H9 (cell line): ENCODE data around the gene KLHDC10. TPM values are rescaled to one million over a fixed set of nuclear protein-coding genes. Genes with fewer than 3 reads are reported as not detected.
A peak's percentile ranks its signal among the peaks of the same experiment; 100 is the strongest.

ENCODE experiments used
- DNase-seq: peaks from one replicate; pipeline ENCODE4 v3.0.0-alpha.2; 2017
- H2AFZ ChIP-seq: one replicate; pipeline ENCODE4 v1.6.1; 2013; ENCODE audit warnings: mild to moderate bottlenecking, low read length, control low read depth, moderate library complexity
- H2AK5ac ChIP-seq: 2 replicates; pipeline ENCODE4 v1.6.1; 2013; ENCODE audit warnings: low read length, control low read depth, mixed read lengths; ENCODE audit not compliant: insufficient read length
- H2BK120ac ChIP-seq: one replicate; pipeline ENCODE4 v1.6.1; 2013; ENCODE audit warnings: low read depth, mild to moderate bottlenecking, low read length, control low read depth, inconsistent platforms; ENCODE audit not compliant: poor library complexity, severe bottlenecking
- H2BK12ac ChIP-seq: 2 replicates; pipeline ENCODE4 v1.6.1; 2013; ENCODE audit warnings: low read length, control low read depth, mixed read lengths, low read depth; ENCODE audit not compliant: insufficient read length
- H2BK15ac ChIP-seq: 2 replicates; pipeline ENCODE4 v1.6.1; 2013; ENCODE audit warnings: low read depth, low read length, control low read depth
- H2BK20ac ChIP-seq: one replicate; pipeline ENCODE4 v1.6.1; 2013; ENCODE audit warnings: low read depth, mild to moderate bottlenecking, low read length, control low read depth, inconsistent platforms; ENCODE audit not compliant: poor library complexity, severe bottlenecking
- H2BK5ac ChIP-seq: 2 replicates; pipeline ENCODE4 v1.6.1; 2013; ENCODE audit warnings: low read length, control low read depth, mixed read lengths; ENCODE audit not compliant: insufficient read length
- H3K14ac ChIP-seq: 2 replicates; pipeline ENCODE4 v1.6.1; 2013; ENCODE audit warnings: low read length, control low read depth; ENCODE audit not compliant: insufficient read depth
- H3K18ac ChIP-seq: 2 replicates; pipeline ENCODE4 v1.6.1; 2013; ENCODE audit warnings: low read depth, mild to moderate bottlenecking, mixed read lengths, low read length, control low read depth; ENCODE audit not compliant: insufficient read length
- H3K23ac ChIP-seq: 2 replicates; pipeline ENCODE4 v1.6.1; 2013; ENCODE audit warnings: low read length, control low read depth, mixed read lengths, low read depth; ENCODE audit not compliant: insufficient read length
- H3K23me2 ChIP-seq: 2 replicates; pipeline ENCODE4 v1.6.1; 2013; ENCODE audit warnings: low read depth, mild to moderate bottlenecking, mixed read lengths, low read length, control low read depth; ENCODE audit not compliant: insufficient read length, poor library complexity, severe bottlenecking
- H3K27ac ChIP-seq: 2 replicates; pipeline ENCODE4 v1.5.1; 2013; ENCODE audit warnings: low read length, control low read depth, mixed read lengths, low read depth; ENCODE audit not compliant: insufficient read length
- H3K27me3 ChIP-seq: 2 replicates; pipeline ENCODE4 v1.6.1; 2013; ENCODE audit warnings: low read length, control low read depth, inconsistent platforms; ENCODE audit not compliant: insufficient read depth
- H3K4ac ChIP-seq: 2 replicates; pipeline ENCODE4 v1.6.1; 2013; ENCODE audit warnings: low read depth, mild to moderate bottlenecking, control low read depth, inconsistent platforms, low read length, moderate library complexity
- H3K4me1 ChIP-seq: 2 replicates; pipeline ENCODE4 v1.6.1; 2013; ENCODE audit warnings: low read length, control low read depth, inconsistent platforms; ENCODE audit not compliant: insufficient read depth
- H3K4me2 ChIP-seq: 2 replicates; pipeline ENCODE4 v1.6.1; 2013; ENCODE audit warnings: low read length, control low read depth, mixed read lengths; ENCODE audit not compliant: insufficient read length, insufficient read depth
- H3K56ac ChIP-seq: 2 replicates; pipeline ENCODE4 v1.6.1; 2013; ENCODE audit warnings: low read depth, mild to moderate bottlenecking, mixed read lengths, low read length, control low read depth; ENCODE audit not compliant: insufficient read length
- H3K79me1 ChIP-seq: 2 replicates; pipeline ENCODE4 v1.6.1; 2013; ENCODE audit warnings: low read depth, mild to moderate bottlenecking, moderate library complexity, low read length, control low read depth, inconsistent platforms; ENCODE audit not compliant: insufficient read depth, poor library complexity, severe bottlenecking
- H3K79me2 ChIP-seq: 2 replicates; pipeline ENCODE4 v1.6.1; 2013; ENCODE audit warnings: low read length, control low read depth, inconsistent platforms; ENCODE audit not compliant: insufficient read depth
- H3K9ac ChIP-seq: 2 replicates; pipeline ENCODE4 v1.6.1; 2013; ENCODE audit warnings: low read length, control low read depth, mixed read lengths; ENCODE audit not compliant: insufficient read length; ENCODE audit errors: extremely low read depth
- H3K9me3 ChIP-seq: one replicate; pipeline ENCODE4 v1.6.1; 2013; ENCODE audit warnings: low read depth, low read length, inconsistent platforms; ENCODE audit not compliant: control insufficient read depth
- H3T11ph ChIP-seq: one replicate; pipeline ENCODE4 v1.6.1; 2013; ENCODE audit warnings: mild to moderate bottlenecking, low read length, control low read depth, inconsistent platforms
- H4K20me1 ChIP-seq: one replicate; pipeline ENCODE4 v1.6.1; 2013; ENCODE audit not compliant: control insufficient read depth, insufficient read length, insufficient read depth
- H4K5ac ChIP-seq: 2 replicates; pipeline ENCODE4 v1.6.1; 2013; ENCODE audit warnings: low read depth, mild to moderate bottlenecking, mixed read lengths, low read length, control low read depth; ENCODE audit not compliant: insufficient read length
- H4K8ac ChIP-seq: replicated peaks from 2 replicates; pipeline ENCODE4 v1.6.1; 2013; ENCODE audit warnings: low read length, control low read depth, mixed read lengths, low read depth; ENCODE audit not compliant: insufficient read length
- H4K91ac ChIP-seq: 2 replicates; pipeline ENCODE4 v1.6.1; 2013; ENCODE audit warnings: low read depth, mild to moderate bottlenecking, moderate library complexity, mixed read lengths, low read length, control low read depth; ENCODE audit not compliant: insufficient read length
- H3K27ac Mint-ChIP-seq, 3 experiments: 2 replicates in 2 of 3; 3 replicates in 1 of 3; pipeline ENCODE4 v1.8.0; 2020 to 2021; ENCODE audit warnings: mixed read lengths in 3 of 3, mild to moderate bottlenecking in 1 of 3, moderate library complexity in 1 of 3
- H3K27me3 Mint-ChIP-seq: 2 replicates; pipeline ENCODE4 v1.8.0; 2021; ENCODE audit warnings: low read depth, mild to moderate bottlenecking, moderate library complexity, mixed read lengths
- H3K36me3 Mint-ChIP-seq, 3 experiments: 2 replicates in 2 of 3; 3 replicates in 1 of 3; pipeline ENCODE4 v1.8.0; 2020 to 2021; ENCODE audit warnings: low read depth in 3 of 3, mixed read lengths in 3 of 3; ENCODE audit not compliant: insufficient read depth in 1 of 3
- H3K4me1 Mint-ChIP-seq, 2 experiments: 2 replicates each; pipeline ENCODE4 v1.8.0; 2020; ENCODE audit warnings: mixed read lengths in 2 of 2
- H3K4me3 Mint-ChIP-seq, 2 experiments: 2 replicates in 1 of 2; 3 replicates in 1 of 2; pipeline ENCODE4 v1.8.0; 2020 to 2021; ENCODE audit warnings: mild to moderate bottlenecking in 2 of 2, mixed read lengths in 2 of 2, moderate library complexity in 1 of 2
- H3K9me3 Mint-ChIP-seq, 2 experiments: 2 replicates in 1 of 2; 3 replicates in 1 of 2; pipeline ENCODE4 v1.8.0; 2020; ENCODE audit warnings: mild to moderate bottlenecking in 2 of 2, mixed read lengths in 2 of 2, moderate library complexity in 1 of 2
- CTCF ChIP-seq: fragments of 200-600 bp; sonication (generic); conservative IDR thresholded peaks from 3 replicates; pipeline ENCODE4 v1.8.0; 2021; ENCODE audit warnings: antibody characterized with exemption, mild to moderate bottlenecking
- WGBS: extraction: QIAGEN DNeasy Blood & Tissue Kit; methylation state at CpG from one replicate; pipeline ENCODE4 v1.1.7; 2013; ENCODE audit warnings: missing lambda C conversion rate, low lambda C conversion rate, mixed read lengths; ENCODE audit not compliant: insufficient read length; ENCODE audit errors: extremely low coverage; 5-methylcytosine and 5-hydroxymethylcytosine counted together
- total RNA-seq: library from RNA; stranded (reverse); gene quantifications from 2 replicates; pipeline ENCODE4 v1.2.1, GENCODE V29; 2021

Gene KLHDC10
- total RNA-seq, 1 experiment from 2014 or later = 17.3 TPM

- H2AK5ac ChIP-seq = no peak overlapping the region
- H3K9me3 ChIP-seq = no peaks in the 10 kb centered on the region
- H2BK120ac ChIP-seq = no peak overlapping the region
- WGBS = no CpG with 5 or more reads among the region's 5 CpGs
- H4K8ac ChIP-seq = no peak overlapping the region
- no peak overlapping the region for H3K14ac ChIP-seq
- H3K23ac ChIP-seq = no peak overlapping the region
- no peaks in the 10 kb centered on the region for H3K4me1 ChIP-seq
- no peak overlapping the region for H2BK12ac ChIP-seq
- H3K79me1 ChIP-seq = no peaks in the 10 kb centered on the region
- no peaks in the 10 kb centered on the region for H3K79me2 ChIP-seq
- H2AFZ ChIP-seq = no peak overlapping the region
- no peaks in the 10 kb centered on the region for H4K20me1 ChIP-seq
- no peak for TF ChIP-seq CTCF
- no peak overlapping the region for H4K91ac ChIP-seq
- no peak overlapping the region for H3T11ph ChIP-seq
- no peaks in the 10 kb centered on the region for H3K27me3 Mint-ChIP-seq
- H3K4ac ChIP-seq = no peak overlapping the region
- H3K27ac ChIP-seq = no peak overlapping the region
- no peak overlapping the region for H3K4me3 Mint-ChIP-seq
- H3K9ac ChIP-seq = no peak overlapping the region
- DNase-seq = no peak
- no peak overlapping the region for H3K18ac ChIP-seq
- no peaks in the 10 kb centered on the region for H3K4me1 Mint-ChIP-seq
- H3K27ac Mint-ChIP-seq = peak overlapping the region in 2 of 3 experiments; percentile 39 to 62; a peak in 3 of 7 replicates
- H2BK15ac ChIP-seq = no peak overlapping the region
- H3K27me3 ChIP-seq = no peaks in the 10 kb centered on the region
- H3K36me3 Mint-ChIP-seq = peaks cover 3 to 23% (median 20%) of the 10 kb centered on the region in 3 experiments; a peak in 5 of 7 replicates
- no peak overlapping the region for H3K56ac ChIP-seq
- H2BK20ac ChIP-seq = no peak overlapping the region
- no peaks in the 10 kb centered on the region for H3K23me2 ChIP-seq
- H4K5ac ChIP-seq = no peak overlapping the region
- H2BK5ac ChIP-seq = no peak overlapping the region
- H3K9me3 Mint-ChIP-seq = no peaks in the 10 kb centered on the region
- no peak overlapping the region for H3K4me2 ChIP-seq
These were observed 48.0 kb downstream of the KLHDC10 start for GRCh38 chr7:130118294-130118693.
